NCI-H2107 treated with DMSO at 0.1 percent for 48 hours (cell line): ENCODE measurements around the gene CCDC191.

Experiments used
- DNase-seq: peaks from one replicate; lab custom pipeline; 2025; ENCODE audit not compliant: unreplicated experiment; lab: John Stamatoyannopoulos, UW

Gene CCDC191, protein sequence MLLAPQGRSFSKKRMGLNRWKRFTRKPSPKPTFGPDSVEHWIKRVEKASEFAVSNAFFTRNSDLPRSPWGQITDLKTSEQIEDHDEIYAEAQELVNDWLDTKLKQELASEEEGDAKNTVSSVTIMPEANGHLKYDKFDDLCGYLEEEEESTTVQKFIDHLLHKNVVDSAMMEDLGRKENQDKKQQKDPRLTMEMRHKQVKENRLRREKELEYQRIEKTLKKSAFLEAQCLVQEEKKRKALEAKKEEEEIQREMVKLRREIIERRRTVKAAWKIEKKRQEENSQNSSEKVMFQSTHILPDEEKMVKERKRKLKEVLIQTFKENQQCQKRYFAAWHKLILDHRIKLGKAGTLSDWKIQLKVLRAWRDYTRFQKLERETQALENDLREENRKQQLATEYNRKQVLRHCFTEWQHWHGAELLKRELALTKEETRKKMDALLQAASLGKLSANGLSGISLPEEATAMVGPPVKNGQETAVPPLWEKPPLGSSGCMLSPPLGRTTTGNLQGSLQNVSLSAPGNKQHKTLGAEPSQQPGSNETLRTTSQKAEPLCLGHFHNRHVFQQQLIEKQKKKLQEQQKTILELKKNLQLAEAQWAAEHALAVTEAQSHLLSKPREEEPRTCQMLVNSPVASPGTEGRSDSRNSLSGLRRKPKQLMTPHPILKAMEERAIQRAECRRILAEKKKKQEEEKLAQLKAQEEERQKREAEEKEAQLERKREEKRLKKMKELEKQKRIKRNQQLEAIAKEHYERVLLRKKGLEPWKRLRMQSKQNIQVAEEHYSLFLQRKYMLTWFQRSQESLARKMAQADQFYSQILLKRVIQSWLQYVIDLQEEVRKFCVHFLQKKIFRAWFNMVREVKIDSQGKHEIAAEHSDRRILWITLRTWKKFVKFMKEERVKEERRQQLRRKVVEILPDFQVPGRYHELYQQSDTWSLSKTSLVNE

DNA sequence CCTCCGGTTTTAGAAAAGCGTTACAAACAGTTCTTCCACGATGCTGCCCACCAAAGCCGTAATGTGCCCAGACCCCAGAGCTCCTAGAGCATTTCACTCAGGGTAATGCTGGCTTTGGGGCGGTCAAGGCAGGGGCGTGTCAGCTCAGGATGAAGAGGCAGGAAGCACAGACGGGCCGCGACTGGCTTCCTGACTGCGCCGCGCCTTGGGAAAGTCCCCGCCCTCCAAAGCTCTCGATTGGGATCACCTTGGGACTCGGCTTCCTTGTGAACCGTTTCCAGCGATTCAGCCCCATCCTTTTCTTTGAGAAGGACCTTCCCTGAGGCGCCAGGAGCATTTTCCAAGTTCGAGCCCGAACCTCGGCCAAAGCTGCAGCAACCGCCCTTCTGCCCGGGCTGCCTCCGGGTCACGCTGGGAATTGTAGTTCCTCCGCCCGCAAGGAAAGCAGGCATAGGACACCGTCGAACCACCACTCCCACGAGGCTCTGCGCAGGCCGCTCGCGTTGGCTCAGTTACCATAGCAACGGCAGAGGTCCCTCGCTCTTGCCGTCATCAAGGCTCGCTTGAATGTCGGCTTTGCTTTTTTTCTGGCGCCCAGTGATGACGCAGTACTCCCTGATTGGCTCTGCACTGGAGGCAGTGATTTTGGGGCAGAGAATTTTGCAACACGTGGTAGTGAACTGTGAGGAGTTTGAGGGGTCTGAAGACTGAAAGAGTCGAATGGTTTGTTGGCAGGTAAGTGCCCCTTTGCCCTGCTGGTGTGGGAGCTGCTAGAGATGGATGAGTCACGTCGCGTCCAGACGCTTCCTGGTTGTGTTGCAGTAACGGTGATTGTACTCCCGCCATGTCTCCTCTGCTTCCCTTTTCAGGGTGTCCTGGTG lies at the start of gene CCDC191, which contains the start of gene QTRT2:
Gene CCDC191, minus strand, starts transcription at position 397 of the 881 bp plus-strand sequence. Its CDS starts 60 bp downstream, at position 337.
Gene QTRT2, plus strand, starts transcription at position 608 of the 881 bp plus-strand sequence. CDS start 8,521 bp downstream, outside the sequence.
- peak; percentile 98 for DNase-seq

DNA sequence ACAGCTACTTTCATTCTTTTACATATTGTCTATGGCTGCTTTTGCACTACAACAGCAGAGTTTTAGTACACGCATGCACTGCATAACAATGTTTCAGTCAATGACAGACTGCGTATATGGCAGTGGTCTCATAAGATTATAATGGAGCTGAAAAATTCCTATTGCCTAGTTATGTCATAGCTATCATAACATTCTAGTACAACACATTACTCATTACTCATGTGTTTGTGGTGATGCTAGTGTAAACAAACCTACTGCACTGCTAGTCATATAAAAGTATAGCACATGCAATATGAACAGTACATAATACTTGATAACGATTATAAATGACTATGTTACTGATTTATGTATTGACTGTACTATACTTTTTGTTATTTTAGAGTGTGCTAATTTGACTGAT lies 48.1 kb upstream of the CCDC191 start:
- DNase-seq = no peak

DNA sequence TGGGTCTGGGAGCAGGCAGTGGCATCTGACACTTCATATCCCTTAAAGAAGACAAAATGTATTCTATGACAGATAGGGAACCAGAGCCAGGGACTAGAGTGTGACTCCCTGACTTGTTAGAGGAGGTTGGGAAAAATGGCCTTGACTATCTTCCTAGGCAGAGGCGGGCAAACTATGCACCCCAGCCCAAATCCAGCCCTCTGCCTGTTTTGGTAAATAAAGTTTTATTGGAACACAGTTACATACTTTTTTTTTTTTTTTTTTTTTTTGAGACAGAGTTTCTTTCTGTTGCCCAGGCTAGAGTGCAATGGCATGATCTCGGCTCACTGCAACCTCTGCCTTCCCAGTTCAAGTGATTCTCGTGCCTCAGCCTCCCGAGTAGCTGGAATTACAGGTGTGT lies 47.5 kb upstream of the CCDC191 start:
- no peak for DNase-seq

- DNase-seq = no peak
Measured at GRCh38 chr3:114103181-114103580, 46.9 kb upstream of the CCDC191 start.

DNA sequence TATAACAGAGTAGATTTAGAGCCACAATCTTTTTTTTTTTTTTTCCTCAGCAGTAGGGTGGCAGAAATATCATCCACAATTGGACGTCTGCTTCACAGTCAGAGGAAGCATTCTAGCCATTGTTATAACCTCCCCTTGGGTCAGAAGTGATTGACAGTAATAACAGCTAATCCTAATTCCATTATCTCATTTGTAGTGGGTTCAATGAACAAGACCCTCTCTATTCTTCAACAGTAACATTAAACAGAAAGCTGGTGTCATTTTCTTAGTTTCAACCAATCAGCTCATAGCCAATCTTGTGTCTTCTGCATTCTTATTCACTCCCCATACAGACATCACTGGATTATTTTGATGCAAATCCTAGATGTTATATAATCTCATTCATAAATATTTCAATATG lies 44.8 kb upstream of the CCDC191 start:
- no peak for DNase-seq

DNA sequence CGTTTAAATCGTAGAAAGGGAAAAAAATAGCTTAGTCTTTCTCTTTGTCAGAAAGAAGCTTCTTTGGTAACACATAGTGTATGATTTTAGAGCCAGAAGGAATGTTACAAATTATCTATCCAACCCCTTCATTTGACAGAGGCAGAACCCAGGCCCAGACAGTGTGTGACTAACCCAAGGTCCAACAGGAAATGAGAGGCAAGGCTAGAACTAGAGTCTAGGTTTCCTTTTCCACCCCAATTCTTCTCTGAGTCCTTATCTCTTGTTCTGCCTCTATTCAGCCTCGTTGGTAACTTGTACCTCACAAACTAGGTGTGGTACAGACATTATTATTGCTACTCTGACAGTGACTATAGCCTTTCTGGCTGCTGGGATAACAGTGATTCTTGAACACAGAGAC lies 39.5 kb upstream of the CCDC191 start:
- DNase-seq = no peak

- no peak for DNase-seq
Measured at GRCh38 chr3:114093596-114093995, 37.3 kb upstream of the CCDC191 start.

GRCh38 chr3:114093016-114093380 lies 36.7 kb upstream of the CCDC191 start:
- DNase-seq = no peak

DNA sequence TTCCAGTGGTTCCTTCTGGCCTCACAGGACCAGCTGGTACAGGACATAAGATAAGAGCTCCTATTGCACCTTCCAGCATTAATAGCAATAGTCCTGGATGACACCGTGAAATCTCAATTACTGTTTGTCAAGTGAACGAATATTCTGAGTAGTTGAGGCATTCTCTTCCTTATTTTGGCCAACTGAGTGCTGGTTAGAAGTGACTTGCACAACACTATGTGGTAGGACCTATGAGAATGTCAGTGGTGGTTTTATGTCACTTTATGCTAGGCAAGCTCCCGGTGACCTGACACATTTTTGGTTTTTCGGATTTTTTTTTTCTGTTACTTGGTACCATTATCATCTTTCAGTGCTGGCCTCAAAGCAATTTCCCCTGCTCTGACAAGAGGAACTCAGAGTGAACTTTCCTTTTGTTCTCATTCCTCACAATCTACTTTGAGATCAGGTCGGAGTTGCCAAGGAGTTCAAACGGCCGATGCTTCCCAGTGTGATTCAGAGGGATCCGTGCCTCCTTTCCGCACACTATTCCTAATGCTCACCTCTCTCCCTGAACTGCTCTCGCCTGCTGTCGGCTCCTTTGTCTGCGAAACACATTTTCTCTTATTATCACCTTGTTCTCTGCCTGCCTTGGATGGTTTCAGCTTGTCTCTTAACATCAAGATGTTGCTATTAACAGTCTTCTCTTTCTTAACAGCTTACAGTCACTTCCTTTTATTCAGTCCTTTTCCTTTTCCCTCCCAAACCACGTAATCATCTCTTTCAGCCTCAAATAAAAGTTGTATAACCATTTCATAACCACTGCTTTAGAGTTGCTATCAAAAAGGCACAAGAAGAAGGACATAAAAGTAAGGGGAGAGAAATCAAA lies 36.1 kb upstream of the CCDC191 start:
- DNase-seq = no peak

GRCh38 chr3:114089675-114090074 lies 33.3 kb upstream of the CCDC191 start:
- no peak for DNase-seq

DNA sequence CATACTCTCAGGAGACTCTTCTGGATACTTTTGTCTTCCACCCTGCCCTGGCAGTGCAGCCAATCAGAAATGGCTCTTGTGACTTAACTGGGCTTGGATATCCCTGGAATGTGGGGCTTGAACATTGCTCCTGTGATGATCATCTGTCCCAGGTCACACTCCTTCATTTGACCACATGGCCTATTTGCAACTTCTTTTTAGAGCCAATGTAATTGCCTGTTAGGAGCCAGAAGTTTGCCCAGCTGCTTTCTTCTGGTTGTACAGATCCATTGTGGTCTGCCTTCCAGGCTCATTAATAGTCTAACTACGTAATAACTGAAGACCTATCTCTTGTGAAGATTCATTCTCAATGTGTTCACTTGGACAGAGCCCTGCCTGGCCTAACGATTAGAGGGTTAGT lies 30.0 kb upstream of the CCDC191 start:
- DNase-seq = no peak

GRCh38 chr3:114083112-114083511 lies 26.8 kb upstream of the CCDC191 start:
- no peak for DNase-seq

- DNase-seq = no peak
Measured at GRCh38 chr3:114081037-114081436, 24.7 kb upstream of the CCDC191 start.

DNA sequence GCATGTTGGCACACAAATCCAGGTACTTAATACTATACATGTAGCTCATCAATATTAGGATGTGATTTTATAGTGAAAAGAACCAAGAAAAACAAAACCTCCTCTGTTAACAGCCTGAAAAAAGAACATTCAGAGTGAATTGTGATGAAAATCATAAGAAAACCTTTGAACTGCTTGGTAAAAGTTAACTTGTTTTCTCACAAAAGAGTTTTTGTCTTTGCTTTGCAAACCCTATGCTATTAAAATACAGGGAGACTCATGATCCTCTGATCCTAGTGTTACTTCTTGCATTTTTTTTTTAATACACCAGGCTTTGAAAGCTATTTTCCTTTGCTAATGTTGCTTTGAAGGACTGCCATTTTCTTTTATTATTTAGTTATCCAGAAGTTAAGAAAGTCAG lies 23.9 kb upstream of the CCDC191 start:
- no peak for DNase-seq

- DNase-seq = no peak
Measured at GRCh38 chr3:114079761-114080160, 23.4 kb upstream of the CCDC191 start.

- DNase-seq = no peak
Measured at GRCh38 chr3:114078126-114078525, 21.8 kb upstream of the CCDC191 start.

DNA sequence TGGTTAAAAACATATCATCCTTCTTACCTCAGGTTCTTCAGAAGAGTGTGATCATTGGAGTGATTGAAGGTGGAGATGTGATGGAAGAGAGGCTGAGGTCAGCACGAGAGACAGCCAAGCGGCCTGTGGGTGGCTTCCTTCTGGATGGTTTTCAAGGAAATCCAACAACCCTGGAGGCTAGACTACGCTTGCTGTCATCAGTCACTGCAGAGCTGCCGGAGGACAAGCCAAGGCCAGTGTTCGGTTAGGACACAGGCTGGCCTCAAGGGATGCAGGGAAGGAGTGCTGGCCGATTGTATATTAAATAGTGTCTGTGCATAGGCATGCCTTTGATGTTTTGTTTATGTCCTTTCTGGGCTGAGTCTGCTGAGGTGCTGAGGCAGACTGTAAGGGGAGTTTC lies 20.4 kb upstream of the CCDC191 start:
- DNase-seq = no peak

DNA sequence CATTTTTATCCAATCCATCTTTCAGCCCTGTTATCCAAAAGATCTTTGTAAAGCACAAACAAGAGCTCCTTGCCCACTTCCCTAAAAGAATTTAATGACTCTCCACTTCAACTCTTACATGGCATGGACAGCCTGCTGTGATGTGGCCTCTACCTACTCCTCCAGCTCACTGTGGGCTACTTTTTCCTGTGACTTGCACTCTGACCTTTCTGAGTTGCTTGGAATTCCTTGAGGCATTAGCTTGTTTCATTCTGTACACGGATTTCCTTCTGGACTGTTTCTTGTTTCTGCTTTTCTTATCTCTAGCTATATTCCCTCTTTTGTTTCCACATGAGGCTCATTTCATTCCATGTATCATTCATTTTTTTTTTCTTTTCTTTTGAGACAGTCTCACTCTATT lies 15.5 kb upstream of the CCDC191 start:
- DNase-seq = no peak

DNA sequence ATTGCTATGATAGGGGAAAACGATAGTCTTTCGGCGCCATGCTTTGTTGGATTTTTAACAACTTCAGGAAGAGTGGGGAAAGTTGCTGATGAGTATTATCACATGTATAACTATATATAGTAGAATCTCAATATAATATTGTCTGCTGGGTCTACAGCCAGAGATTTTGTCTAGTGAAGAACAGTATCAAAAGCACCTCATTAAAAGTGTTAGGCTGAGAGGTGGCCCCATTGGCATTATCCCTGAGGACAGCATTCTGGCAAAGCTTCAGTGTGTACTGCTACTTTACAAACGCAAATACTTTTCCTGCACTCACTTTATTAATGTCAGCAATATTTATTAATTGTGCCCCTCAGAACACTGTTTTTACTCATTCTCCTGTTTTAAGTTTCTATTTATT lies 12.0 kb upstream of the CCDC191 start:
- no peak for DNase-seq

- DNase-seq = no peak
Measured at GRCh38 chr3:114067804-114068203, 11.5 kb upstream of the CCDC191 start.
